Osteoblast (primary cell): ENCODE results near the gene GPR26. TPM values are rescaled to one million over a fixed set of nuclear protein-coding genes. Genes with fewer than 3 reads are reported as not detected.

Source experiments
- DNase-seq: peaks from one replicate; pipeline ENCODE4 v3.0.0; 2011; ENCODE audit warnings: low spot score, mixed read lengths; ENCODE audit not compliant: insufficient read length; ENCODE audit errors: missing footprints
- H2AFZ ChIP-seq: 2 replicates; pipeline ENCODE4 v1.6.0; 2011; ENCODE audit warnings: mild to moderate bottlenecking, low read length
- H3K27ac ChIP-seq: 2 replicates; pipeline ENCODE4 v1.5.1; 2011; ENCODE audit warnings: mild to moderate bottlenecking, low read depth, low read length, moderate library complexity
- H3K27me3 ChIP-seq: 2 replicates; pipeline ENCODE4 v1.6.0; 2012; ENCODE audit warnings: mild to moderate bottlenecking, control low read depth, inconsistent platforms, low read length, moderate library complexity; ENCODE audit not compliant: insufficient read depth
- H3K36me3 ChIP-seq: 2 replicates; pipeline ENCODE4 v1.5.1; 2011; ENCODE audit warnings: mild to moderate bottlenecking, low read length, control low read depth, moderate library complexity; ENCODE audit not compliant: insufficient read depth
- H3K4me1 ChIP-seq: 2 replicates; pipeline ENCODE4 v1.5.1; 2011; ENCODE audit warnings: mild to moderate bottlenecking, low read length, control low read depth, moderate library complexity; ENCODE audit not compliant: insufficient read depth
- H3K4me2 ChIP-seq: 2 replicates; pipeline ENCODE4 v1.6.0; 2011; ENCODE audit warnings: mild to moderate bottlenecking, low read length; ENCODE audit not compliant: insufficient read depth
- H3K4me3 ChIP-seq: fragments of 200-600 bp; sonication (generic); 3 replicates; pipeline ENCODE4 v1.5.1; 2012; ENCODE audit warnings: mild to moderate bottlenecking, low read length, inconsistent platforms; ENCODE audit not compliant: insufficient read depth
- H3K79me2 ChIP-seq: 2 replicates; pipeline ENCODE4 v1.6.0; 2012; ENCODE audit warnings: mild to moderate bottlenecking, low read length, control low read depth, inconsistent platforms; ENCODE audit not compliant: insufficient read depth
- H3K9me3 ChIP-seq: 2 replicates; pipeline ENCODE4 v1.5.1; 2011; ENCODE audit warnings: low read depth, low read length, control low read depth
- H4K20me1 ChIP-seq: 2 replicates; pipeline ENCODE4 v1.6.0; 2012; ENCODE audit warnings: mild to moderate bottlenecking, low read length, control low read depth; ENCODE audit not compliant: insufficient read depth
- total RNA-seq: library from RNA; depleted of rRNA; stranded (reverse); fragments of >200 nt; gene quantifications from 2 replicates; pipeline ENCODE4 v1.2.3, GENCODE V29; 2012
- TF ChIP-seq, protein P1 (sequence below): IDR thresholded peaks from 2 replicates; pipeline ENCODE4 v1.5.1; 2011; ENCODE audit warnings: mild to moderate bottlenecking, low read depth, low read length, moderate library complexity; ENCODE audit errors: extremely low read depth

The GPR26 gene
- total RNA-seq, 1 donor: not detected

- no peak overlapping the region for H3K27ac ChIP-seq
- H3K36me3 ChIP-seq: no peaks in the 10 kb centered on the region
- no peaks in the 10 kb centered on the region for H3K4me1 ChIP-seq
- no peak overlapping the region for H3K4me3 ChIP-seq
- no peak overlapping the region for H2AFZ ChIP-seq
- TF ChIP-seq, protein P1, sequence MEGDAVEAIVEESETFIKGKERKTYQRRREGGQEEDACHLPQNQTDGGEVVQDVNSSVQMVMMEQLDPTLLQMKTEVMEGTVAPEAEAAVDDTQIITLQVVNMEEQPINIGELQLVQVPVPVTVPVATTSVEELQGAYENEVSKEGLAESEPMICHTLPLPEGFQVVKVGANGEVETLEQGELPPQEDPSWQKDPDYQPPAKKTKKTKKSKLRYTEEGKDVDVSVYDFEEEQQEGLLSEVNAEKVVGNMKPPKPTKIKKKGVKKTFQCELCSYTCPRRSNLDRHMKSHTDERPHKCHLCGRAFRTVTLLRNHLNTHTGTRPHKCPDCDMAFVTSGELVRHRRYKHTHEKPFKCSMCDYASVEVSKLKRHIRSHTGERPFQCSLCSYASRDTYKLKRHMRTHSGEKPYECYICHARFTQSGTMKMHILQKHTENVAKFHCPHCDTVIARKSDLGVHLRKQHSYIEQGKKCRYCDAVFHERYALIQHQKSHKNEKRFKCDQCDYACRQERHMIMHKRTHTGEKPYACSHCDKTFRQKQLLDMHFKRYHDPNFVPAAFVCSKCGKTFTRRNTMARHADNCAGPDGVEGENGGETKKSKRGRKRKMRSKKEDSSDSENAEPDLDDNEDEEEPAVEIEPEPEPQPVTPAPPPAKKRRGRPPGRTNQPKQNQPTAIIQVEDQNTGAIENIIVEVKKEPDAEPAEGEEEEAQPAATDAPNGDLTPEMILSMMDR: no peak
- H3K79me2 ChIP-seq: no peaks in the 10 kb centered on the region
- no peaks in the 10 kb centered on the region for H4K20me1 ChIP-seq
- H3K27me3 ChIP-seq: no peaks in the 10 kb centered on the region
- H3K9me3 ChIP-seq: no peaks in the 10 kb centered on the region
- H3K4me2 ChIP-seq: no peak overlapping the region
- no peak for DNase-seq
These were observed 44.7 kb upstream of the GPR26 start for GRCh38 chr10:123621492-123621891.

DNA sequence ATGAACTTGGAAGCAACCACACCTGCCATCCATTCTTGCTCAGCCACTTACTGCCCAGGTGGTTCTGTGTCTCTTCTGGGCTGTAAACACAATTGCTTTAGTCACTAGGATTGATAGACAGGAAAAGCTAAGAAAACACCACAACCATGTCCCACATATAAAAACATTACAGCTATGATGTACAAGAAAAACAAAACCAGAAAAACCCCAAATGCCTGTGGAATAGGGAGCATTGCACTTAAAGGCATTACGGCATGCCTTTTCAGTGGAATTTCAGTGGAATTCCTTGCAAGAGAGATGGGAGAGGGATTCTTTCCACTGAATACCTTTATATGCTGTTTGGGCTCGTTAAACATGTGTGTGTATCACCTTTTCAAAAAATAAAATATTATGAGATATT lies 44.2 kb upstream of the GPR26 start:
- no peaks in the 10 kb centered on the region for H3K4me1 ChIP-seq
- no peak for DNase-seq
- TF ChIP-seq, protein P1: no peak
- no peaks in the 10 kb centered on the region for H3K79me2 ChIP-seq
- H3K27ac ChIP-seq: no peak overlapping the region
- no peak overlapping the region for H3K4me2 ChIP-seq
- H2AFZ ChIP-seq: no peak overlapping the region
- no peaks in the 10 kb centered on the region for H3K9me3 ChIP-seq
- H4K20me1 ChIP-seq: no peaks in the 10 kb centered on the region
- H3K27me3 ChIP-seq: no peaks in the 10 kb centered on the region
- H3K36me3 ChIP-seq: no peaks in the 10 kb centered on the region
- H3K4me3 ChIP-seq: no peak overlapping the region

- TF ChIP-seq, protein P1: no peak
- H3K9me3 ChIP-seq: no peaks in the 10 kb centered on the region
- H3K36me3 ChIP-seq: no peaks in the 10 kb centered on the region
- no peak overlapping the region for H2AFZ ChIP-seq
- H3K27me3 ChIP-seq: no peaks in the 10 kb centered on the region
- DNase-seq: no peak
- no peaks in the 10 kb centered on the region for H4K20me1 ChIP-seq
- H3K79me2 ChIP-seq: no peaks in the 10 kb centered on the region
- H3K4me1 ChIP-seq: no peaks in the 10 kb centered on the region
- H3K4me2 ChIP-seq: no peak overlapping the region
- no peak overlapping the region for H3K4me3 ChIP-seq
- H3K27ac ChIP-seq: no peak overlapping the region
These were observed 43.8 kb upstream of the GPR26 start for GRCh38 chr10:123622381-123622780.

DNA sequence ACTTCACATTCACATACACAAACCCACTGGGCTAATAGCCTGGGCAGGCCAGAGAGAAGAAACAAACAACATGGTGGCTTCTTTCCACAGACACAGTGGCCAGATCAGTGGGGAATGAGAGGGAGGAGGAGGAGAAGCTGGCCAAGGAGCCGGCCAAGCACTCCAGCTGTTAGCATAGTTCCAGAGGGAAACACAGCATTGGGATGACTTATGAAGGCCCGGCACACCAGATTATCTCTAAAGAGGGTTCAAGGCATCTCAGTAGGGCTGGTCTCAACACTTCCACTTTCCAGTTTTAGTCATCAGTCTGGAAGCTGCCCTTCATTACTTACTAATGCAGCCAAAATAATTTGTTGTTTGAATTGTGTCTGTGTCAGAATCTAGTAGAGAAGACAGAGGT lies 42.1 kb upstream of the GPR26 start:
- Histone ChIP-seq H3K36me3 (no peaks in the 10 kb centered on the region), H4K20me1 (no peaks in the 10 kb centered on the region), H3K4me2 (no peak overlapping the region), H3K4me1 (no peaks in the 10 kb centered on the region), H2AFZ (no peak overlapping the region), H3K4me3 (no peak overlapping the region), H3K27me3 (no peaks in the 10 kb centered on the region), H3K79me2 (no peaks in the 10 kb centered on the region), H3K9me3 (no peaks in the 10 kb centered on the region), H3K27ac (no peak overlapping the region)
- no peak for DNase-seq
- TF ChIP-seq, protein P1: no peak
